Stimulated activated CD4-positive, alpha-beta T cell treated with anti-CD3 and anti-CD28 coated beads, Interleukin-12 subunit alpha, Interleukin-12 subunit beta, amount 100 ng/mL, for 24 hours (primary cell): ENCODE measurements around the gene COX6B1.
"Not testable (repeated sequence)": the region's sequence is repeated elsewhere in the genome, so short reads cannot be mapped to it uniquely, and the experiment has no call there.

ENCODE experiments used
- DNase-seq, 2 experiments: peaks; one replicate each; pipeline ENCODE4 v3.0.0-alpha.2; 2020; ENCODE audit warnings: low read depth in 2 of 2

COX6B1 gene

DNA sequence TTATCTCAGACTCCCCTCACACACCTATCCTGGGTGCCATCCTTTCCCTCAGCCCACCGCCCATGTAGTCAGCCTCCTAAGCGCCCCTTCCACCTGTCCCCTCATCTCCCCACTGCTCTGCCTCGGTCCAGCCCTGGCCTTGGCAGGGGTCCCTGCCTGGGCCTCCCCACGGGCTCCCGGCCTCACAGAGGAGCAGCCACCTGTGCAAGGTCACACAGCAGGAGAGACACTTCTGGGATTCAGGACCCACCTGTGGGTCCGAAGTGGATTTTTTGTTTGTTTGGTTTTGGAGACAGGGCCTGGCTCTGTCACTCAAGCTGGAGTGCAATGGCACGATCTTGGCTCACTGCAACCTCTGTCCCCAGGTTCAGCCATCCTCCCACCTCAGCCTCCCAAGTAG lies 17.5 kb downstream of the COX6B1 start:
- no peak for DNase-seq

DNA sequence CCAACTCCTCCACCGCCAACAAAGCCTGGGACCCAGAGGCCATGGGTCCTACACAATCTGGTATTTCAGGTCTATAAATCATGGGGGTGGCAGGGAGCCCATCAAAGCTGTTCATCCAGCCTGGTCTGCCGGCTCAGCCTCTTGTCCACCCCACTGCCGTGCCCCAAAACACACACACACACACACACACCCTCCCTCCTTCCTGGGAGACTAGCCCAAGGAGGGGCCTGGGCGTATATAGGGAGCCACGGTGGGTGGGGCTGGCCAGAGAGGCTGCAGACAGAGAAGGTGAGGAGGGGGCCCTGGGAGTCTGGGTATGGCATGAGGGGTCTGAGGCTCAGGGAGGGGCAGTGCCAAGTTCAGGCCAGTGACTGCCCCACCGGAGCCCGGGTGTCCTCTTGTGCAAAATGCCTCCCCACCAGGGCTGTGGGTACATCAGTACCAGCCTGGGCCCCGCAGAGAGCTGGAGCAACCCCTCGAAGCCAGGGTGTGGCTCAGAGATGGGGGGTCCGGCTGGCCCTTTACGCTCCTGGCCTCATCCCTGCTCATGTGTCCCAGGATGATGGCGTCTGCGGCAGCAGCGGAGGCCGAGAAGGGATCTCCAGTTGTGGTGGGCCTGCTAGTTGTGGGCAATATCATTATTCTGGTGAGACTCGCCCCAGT lies 18.3 kb downstream of the COX6B1 start, which contains the start of gene UPK1A:
Gene UPK1A (plus strand): TSS at position 267 of the 663 bp plus-strand sequence. CDS start 296 bp downstream, at position 563.
- DNase-seq, result no peak

DNA sequence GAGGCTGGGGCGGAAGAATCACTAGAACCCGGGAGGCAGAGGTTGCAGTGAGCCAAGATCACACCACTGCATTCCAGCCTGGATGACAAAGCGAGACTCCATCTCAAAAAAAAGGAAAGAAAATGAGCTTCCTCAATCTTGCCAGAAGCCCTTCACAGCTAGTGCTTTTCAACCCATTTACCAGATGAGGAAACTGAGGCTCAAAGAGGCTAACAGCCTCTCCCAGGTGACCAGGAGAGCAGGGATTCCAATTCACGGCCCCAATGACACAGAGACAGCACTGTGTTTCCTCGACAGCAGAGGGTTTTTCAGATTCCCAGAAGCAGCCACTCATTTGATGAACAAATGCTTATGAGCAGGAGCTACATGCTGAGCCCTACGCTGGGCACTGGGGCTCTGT lies 21.4 kb downstream of the COX6B1 start:
- DNase-seq, result no peak

DNA sequence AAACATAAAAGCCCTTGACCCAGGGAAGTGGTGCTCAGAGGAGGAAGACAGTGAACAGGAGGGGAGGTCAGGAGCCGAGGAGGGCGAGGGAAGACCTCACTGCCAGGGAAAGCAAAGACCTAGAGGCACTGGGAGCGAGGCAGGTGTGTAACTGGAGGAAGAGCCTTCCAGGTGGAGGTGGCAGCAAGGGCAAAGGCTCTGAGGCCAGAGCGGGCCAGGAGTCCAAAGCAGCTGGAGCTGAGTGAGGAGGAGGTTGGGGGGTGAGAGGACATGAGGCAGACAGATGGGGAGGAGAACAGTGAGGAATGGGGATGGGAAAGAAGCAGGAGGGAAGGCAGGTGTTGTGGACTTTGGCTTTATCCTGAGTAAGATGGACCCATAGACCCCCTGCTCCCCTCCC lies 21.9 kb downstream of the COX6B1 start:
- DNase-seq, result no peak

DNA sequence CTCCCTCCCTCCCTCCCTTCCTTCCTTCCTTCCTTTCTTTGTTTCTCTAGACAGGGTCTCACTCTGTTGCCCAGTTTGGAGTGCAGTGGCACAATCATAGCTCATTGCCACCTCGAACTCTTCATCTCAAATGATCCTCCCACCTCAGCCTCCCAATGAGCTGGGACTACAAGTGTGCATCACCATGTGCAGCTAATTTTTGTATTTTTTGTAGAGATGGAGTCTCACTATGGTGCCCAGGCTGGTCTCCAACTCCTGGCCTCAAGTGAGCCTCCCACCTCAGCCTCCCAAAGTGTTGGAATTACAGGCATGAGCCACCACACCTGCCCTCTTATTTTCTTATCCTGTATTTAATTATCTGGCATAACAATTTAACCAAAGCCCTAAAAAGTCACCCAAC lies 22.6 kb downstream of the COX6B1 start:
- DNase-seq, result no peak

DNA sequence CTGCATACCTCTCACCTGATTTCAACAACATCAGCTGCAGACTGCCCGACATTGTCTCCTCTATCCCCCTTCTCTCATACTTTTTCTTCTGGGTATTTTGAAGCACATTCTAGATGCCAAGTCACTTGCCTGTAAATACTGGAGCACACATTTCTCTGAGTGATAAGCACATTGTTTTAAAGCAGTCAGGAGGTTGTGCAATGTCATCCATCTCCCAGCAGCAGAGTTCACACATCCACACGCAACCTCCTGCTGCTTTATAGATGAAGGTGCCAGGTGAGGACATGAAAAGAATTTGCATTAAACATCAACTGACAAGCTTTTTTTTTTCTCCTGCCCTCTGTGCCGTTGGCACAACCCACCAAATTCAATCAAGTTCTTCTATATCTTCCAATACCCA lies 23.7 kb downstream of the COX6B1 start:
- no peak for DNase-seq

DNA sequence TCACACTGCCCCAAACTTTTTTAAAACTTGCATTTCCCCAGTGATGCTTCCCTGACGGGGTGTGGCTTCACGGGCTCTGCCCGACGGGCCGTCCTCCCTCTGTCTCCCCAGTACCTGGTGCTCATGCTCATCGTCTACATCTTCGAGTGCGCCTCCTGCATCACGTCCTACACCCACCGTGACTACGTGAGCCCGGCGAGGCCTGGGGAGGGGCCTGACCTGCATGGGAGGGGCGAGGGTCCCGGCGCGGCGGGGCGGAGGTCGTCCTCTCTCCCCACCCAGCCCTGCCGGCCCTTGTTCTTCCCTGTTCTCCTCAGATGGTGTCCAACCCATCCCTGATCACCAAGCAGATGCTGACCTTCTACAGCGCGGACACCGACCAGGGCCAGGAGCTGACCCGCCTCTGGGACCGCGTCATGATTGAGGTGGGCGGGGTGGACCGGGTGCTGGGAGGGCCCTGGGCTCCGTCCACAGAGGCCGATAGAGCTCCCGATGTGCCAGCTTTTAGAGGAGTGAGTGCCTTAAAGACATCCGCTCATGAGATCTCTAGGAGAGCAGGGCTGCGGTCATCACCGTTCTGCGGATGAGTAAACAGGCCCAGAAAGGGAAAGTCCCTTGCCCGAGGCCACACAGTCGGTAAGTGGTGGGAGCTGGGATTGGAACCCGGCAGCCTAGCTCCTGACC lies 25.1 kb downstream of the COX6B1 start:
- DNase-seq, result peak; percentile 20 to 49

DNA sequence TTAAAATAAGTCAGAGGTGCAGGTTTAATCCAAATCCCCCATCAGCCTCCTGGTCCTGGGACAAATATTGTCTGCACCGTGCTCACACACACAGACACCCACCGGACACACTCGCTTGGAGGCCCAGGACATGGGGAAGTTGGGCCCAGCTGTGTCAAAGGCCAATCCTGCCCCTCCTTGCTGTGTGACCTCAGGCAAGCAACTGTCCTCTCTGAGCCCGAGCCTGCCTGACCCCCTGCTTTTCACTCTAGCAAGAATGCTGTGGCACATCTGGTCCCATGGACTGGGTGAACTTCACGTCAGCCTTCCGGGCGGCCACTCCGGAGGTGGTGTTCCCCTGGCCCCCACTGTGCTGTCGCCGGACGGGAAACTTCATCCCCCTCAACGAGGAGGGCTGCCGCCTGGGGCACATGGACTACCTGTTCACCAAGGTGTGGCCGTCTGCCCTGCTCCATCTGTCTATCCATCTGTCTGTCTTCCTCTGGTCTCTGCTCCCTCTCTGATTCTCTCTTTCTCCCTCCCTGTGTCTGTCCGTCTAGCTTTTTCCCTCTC lies 27.5 kb downstream of the COX6B1 start:
- DNase-seq, result no peak

DNA sequence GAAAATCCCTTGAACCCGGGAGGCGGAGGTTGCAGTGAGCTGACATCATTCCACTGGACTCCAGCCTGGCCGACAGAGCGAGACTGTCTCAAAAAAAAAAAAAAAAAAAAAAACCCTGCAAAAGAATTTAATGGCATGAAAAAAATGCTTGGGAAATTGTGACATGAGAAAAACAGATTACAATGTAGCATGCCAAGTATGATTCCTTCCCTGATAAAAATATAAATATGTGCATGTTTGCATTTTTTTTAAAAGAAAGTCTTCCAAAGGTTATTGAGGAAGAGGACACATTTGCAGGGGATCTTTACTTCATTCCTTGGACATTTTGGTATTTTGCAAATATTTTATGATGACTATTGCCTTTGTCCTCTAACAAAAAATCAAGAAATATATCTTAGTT lies 41.7 kb downstream of the COX6B1 start:
- DNase-seq, result no peak

DNA sequence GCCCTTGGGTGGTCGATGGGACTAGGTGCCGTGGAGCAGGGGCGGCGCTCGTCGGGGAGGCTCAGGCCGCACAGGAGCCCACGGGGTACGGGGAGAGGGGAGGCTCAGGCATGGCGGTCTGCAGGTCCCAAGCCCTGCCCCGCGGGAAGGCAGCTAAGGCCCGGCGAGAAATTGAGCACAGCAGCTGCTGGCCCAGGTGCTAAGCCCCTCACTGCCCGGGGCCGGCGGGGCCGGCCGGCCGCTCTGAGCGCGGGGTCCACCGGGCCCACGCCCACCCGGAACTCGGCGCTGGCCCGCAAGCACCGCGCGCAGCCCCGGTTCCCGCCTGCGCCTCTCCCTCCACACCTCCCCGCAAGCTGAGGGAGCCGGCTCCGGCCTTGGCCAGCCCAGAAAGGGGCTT lies 43.0 kb downstream of the COX6B1 start:
- not testable (repeated sequence) for DNase-seq

DNA sequence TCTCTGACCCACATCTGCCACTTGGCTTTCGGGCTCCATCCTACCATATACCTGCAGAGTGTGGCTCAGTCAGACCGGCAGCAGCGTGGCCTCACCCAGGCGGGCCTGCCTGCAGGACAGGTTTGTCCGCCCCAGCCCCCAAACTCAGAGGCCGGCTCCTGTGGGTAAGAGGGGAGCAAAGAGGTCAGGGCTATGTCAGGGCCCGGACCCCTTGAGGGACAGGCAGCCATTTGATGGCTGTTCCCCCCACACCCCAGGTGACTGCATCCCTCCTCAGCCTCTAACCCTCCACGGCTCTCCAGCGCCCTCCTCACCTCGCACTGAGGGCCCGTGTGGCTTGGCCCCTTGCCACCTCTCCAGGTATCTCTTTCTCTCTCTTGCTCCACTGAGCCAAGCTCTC lies 43.9 kb downstream of the COX6B1 start:
- DNase-seq, result no peak

DNA sequence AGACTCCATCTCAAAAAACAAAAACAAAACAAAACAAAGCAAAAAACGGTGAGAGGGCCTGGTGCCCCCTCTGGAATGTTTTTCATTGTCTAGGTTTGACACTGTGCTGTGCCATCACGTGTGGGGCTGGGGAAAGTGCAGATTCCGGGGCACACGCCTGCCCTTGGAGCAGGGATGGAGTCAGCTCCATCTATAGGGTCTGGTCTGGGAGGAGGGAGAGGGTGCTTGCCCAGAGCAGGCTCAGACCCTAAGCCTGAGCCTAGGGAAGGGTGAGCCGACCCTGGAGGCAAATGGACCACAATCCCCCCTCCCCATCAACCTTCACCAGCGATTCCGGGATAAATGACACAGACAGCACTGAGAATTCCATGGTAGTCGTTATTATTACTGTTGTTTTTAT lies 45.3 kb downstream of the COX6B1 start:
- DNase-seq, result no peak

DNA sequence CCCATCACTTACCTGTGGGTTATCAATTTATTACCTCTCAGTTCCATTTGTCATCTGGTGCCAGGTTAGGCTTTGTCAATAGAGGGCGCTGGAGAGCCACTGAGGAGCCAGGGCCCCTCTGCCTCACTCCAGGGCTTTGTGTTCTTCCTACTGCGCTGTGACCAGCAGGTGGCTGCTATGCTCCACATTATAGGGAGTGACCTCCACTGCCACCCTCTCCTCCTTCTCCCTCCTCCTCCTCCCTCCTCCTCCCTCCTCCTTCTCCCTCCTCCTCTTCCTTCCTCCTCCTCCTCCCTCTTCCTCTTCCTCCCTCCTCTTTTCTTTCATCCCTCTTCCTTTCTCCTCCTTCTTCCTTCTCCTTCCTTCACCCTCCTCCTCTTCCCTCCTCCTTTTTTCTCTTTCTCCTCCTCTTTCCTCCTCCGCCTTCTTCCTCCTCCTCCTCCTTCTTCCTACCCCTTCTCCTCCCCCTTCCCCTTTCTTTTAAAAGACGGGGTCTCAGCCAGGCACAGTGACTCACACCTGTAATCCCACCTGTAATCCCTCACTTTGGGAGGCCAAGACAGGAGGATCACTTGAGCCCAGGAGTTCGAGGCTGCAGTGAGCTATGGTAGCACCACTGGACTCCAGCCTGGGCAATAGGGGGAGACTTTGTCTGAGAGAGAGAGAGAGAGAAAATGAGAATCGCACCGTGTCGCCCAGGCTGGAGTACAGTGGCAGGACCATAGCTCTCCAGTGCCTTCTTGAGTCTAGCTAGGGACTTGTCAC lies 45.9 kb downstream of the COX6B1 start:
- peak; percentile 82 to 90 for DNase-seq

DNA sequence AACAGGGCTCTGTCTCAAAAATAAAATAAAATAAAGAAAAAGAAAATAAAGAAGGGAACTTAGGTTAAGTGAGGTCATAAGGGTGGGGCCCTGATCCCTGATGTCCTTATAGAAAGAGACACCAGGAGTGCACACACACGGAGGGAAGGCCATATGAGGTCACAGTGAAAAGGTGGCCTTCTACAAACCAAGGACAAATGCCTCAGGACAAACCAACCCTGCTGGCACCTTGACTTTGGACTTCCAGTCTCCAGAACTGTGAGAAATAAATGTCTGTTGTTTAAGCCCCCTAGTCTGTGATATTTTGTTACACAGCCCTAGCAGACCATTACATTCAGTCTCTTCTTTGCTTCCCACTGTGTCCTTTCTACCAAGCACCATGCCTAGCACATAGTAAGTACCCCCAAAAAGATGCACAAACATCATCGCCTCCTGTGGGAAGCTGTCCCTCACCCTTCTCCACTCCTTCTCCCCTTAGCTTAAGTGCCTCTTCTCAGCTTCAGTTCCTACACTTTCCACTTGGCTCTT lies 47.8 kb downstream of the COX6B1 start:
- DNase-seq, result no peak

DNA sequence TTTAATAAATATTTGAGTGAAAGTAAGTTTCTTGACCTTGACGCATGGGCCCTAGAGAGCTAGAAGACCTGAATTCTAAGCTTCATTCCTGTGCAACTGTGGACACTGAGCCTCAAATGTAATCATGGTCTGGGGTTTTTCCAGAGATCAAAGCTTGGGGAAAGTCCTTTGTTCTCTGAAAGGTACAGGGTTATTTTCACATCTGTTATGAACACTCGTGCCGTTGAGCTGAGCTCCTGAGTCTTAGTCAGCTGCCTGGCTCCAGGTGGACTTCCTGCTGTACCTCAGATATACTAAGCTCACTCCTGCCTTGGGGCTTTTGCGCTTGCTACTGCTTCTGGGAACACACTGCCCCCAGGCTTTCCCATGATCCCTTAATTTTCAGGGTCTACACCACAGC lies 48.7 kb downstream of the COX6B1 start:
- no peak for DNase-seq

DNA sequence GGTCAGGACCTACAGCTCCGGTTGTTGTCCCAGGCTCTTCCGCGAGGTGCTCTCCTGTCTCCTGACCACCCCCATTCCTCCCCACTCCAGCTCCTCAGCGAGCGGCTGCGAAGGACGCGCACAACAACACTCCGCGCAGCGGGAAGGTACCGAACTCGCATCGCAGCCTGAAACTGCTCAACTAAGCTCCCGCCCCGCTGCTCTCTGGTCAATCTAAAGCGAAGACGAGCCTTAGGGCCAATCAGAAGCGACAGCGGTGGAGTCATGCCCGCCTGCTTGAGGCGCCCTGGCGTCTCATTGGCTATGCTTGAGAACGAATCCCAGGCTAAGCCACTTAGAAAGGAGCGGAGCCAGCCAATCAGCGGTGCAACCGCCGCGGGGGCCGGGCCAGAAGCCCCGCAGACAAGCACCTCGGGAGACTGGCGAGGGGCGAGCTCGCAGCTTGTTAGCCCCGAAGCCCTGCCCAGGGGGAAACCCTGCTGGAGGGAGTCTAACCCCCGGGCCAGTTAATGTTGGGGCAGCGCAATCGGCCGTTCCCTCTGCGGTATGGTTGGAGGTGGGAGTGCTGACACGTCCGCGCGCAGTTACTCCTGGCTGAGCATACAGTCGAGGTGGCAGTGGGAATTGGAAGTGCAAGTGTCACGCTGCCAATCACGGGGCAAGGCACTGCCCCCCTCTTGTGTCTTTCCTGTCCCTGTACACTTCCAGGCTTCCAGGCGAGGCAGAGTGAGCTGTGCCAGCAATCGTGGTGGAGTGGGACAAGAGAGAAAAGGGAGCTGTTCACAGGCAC lies 54.3 kb downstream of the COX6B1 start:
- peak; percentile 87 to 92 for DNase-seq

DNA sequence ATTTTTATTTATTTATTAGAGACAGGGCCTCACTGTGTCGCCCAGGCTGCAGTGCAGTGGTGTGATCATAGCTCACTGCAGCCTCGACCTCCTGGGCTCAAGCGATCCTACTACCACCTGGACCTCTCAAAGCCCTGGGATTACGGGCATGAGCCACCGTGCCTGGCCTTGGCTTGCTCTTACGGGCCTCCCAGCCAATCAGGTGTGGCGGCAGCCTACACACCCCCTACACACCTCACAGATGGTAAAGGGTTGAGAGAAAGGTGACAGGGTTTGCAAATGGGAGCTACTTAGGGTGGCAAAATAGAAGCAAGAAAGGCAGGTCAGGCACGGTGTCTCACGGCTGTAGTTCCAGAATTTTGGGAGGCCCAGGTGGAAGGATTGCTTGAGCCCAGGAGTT lies 55.2 kb downstream of the COX6B1 start:
- DNase-seq, result no peak

DNA sequence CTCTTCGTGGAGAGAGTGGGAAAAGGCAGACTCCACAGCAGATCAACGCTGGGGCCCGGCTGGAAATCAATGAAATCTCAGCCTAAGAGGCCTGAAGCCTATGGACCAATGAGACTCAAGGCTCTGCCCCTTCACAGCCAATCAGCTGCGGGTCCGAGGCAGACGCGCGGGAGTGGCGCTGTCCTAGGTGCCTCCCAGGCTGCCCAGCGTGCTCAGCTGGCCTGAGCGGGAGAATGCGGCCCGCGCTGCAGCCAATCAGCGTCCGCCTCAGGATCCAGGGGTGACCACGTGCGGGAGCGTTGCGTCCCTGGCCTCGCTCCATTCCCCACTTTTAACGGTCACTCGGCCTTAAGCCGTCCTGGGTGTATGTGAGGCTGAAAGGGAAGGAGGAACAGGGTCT lies 56.1 kb downstream of the COX6B1 start, which contains the start of gene ZBTB32:
Gene ZBTB32 (plus strand): TSS at position 341 of the 400 bp plus-strand sequence. CDS start 10,069 bp downstream, outside the sequence.
- DNase-seq, result no peak
